Panc1 (cell line): ENCODE data around the gene SYT11. TPM values are rescaled to one million over a fixed set of nuclear protein-coding genes. Genes with fewer than 3 reads are reported as not detected.

Experiments used
- ATAC-seq: fragments of 200-7000 bp; cut with Tn5 transposase; 2 replicates; pipeline ENCODE4 v1.9.1; 2020; ENCODE audit warnings: mild to moderate bottlenecking, moderate library complexity
- BruUV-seq: library from RNA; stranded (reverse); fragments of 400-500 nt; replicated peaks from 2 replicates; lab custom pipeline; 2021; lab: Mats Ljungman, UMichigan
- CTCF ChIA-PET: fragments of 300-600 bp; sonication (Branson Sonifier 250); formaldehyde crosslinking; loops from one replicate; lab custom pipeline; 2022; ENCODE audit warnings: antibody characterized with exemption; lab: Charles Lee
- POLR2A ChIA-PET: fragments of 300-600 bp; sonication (Branson Sonifier 250); formaldehyde crosslinking; loops from one replicate; lab custom pipeline; 2022; ENCODE audit warnings: antibody characterized with exemption; lab: Charles Lee
- DNase-seq: peaks from one replicate; pipeline ENCODE4 v3.0.0-alpha.2; 2010; ENCODE audit warnings: low read depth, low spot score
- H3K27ac ChIP-seq: 2 replicates; pipeline ENCODE4 v1.5.1; 2011; ENCODE audit warnings: mild to moderate bottlenecking, low read length, inconsistent platforms
- H3K27me3 ChIP-seq: fragments of 200-500 bp; sonication (Bioruptor generic); 2 replicates; pipeline ENCODE4 v1.6.0; 2014; ENCODE audit warnings: low read length, inconsistent platforms; ENCODE audit not compliant: control insufficient read depth, insufficient read depth
- H3K36me3 ChIP-seq: fragments of 200-500 bp; sonication (Bioruptor generic); 2 replicates; pipeline ENCODE4 v1.5.1; 2014; ENCODE audit warnings: inconsistent platforms, mild to moderate bottlenecking, low read length, moderate library complexity; ENCODE audit not compliant: control insufficient read depth, insufficient read depth
- H3K4me1 ChIP-seq: 2 replicates; pipeline ENCODE4 v1.5.1; 2011; ENCODE audit warnings: inconsistent platforms, mild to moderate bottlenecking, low read length, moderate library complexity; ENCODE audit not compliant: control insufficient read depth, insufficient read depth
- H3K4me3 ChIP-seq, 2 experiments: 2 replicates each; pipeline ENCODE4 v1.5.1; 2011 to 2012; ENCODE audit warnings: low read depth in 2 of 2, low read length in 2 of 2, mild to moderate bottlenecking in 2 of 2, inconsistent platforms in 1 of 2, moderate library complexity in 1 of 2
- H3K9me3 ChIP-seq: fragments of 200-500 bp; sonication (Bioruptor generic); 2 replicates; pipeline ENCODE4 v1.5.1; 2014; ENCODE audit warnings: low read depth, mild to moderate bottlenecking, inconsistent platforms, low read length, moderate library complexity; ENCODE audit not compliant: control insufficient read depth, insufficient read depth
- CTCF ChIP-seq: fragments of 450-650 bp; IDR thresholded peaks from 2 replicates; pipeline ENCODE4 v1.5.1; 2017; ENCODE audit warnings: mild to moderate bottlenecking
- POLR2AphosphoS5 ChIP-seq: IDR thresholded peaks from 2 replicates; pipeline ENCODE4 v1.6.1; 2012; ENCODE audit warnings: mild to moderate bottlenecking, low read depth, low read length, moderate library complexity
- REST ChIP-seq, 2 experiments: IDR thresholded peaks; 2 replicates each; pipeline ENCODE4 v1.6.1; 2011 to 2012; ENCODE audit warnings: low read depth in 2 of 2, control low read depth in 1 of 2, low read length in 1 of 2, mild to moderate bottlenecking in 1 of 2, moderate library complexity in 1 of 2; ENCODE audit not compliant: insufficient read depth in 1 of 2
- SIN3A ChIP-seq: IDR thresholded peaks from 2 replicates; pipeline ENCODE4 v1.6.1; 2012; ENCODE audit warnings: low read depth, mild to moderate bottlenecking, low read length, moderate library complexity, borderline replicate concordance; ENCODE audit not compliant: insufficient read depth
- TCF7L2 ChIP-seq: IDR thresholded peaks from 2 replicates; pipeline ENCODE4 v1.6.1; 2011; ENCODE audit warnings: mild to moderate bottlenecking, low read depth, low read length, inconsistent platforms
- in situ Hi-C: cut with HindIII; loops from 2 replicates; pipeline ENCODE4 v1.10.0; 2016; ENCODE audit warnings: low sequenced_read_pairs, low pct_unique_long_range_greater_than_20kb
- intact Hi-C: fragments of 100-400 bp; cut with micrococcal nuclease; formaldehyde crosslinking; loops from one replicate; pipeline ENCODE4 v1.10.0; 2022; ENCODE audit not compliant: unreplicated experiment
- total RNA-seq: library from RNA; stranded (reverse); gene quantifications from one replicate; pipeline ENCODE4 v1.2.1, GENCODE V29; 2021; ENCODE audit not compliant: unreplicated experiment

Gene SYT11
- total RNA-seq, 1 experiment from 2014 or later = 4.0 TPM

GRCh38 chr1:155864393-155864792 is 5.0 kb downstream of the SYT11 start:
- BruUV-seq = no TSS peak
- H3K27me3 ChIP-seq = no peaks in the 10 kb centered on the region
- H3K27ac ChIP-seq = no peak overlapping the region
- intact Hi-C loops (no loop called here), in situ Hi-C loops (no loop called here)
- DNase-seq (no peak), ATAC-seq (no peak)
- ChIA-PET CTCF (no interaction called here), POLR2A (interaction anchor here (0.6 kb wide), 1 partner anchor 13 kb away, joined by 4 read pairs; no protein-coding TSS in a partner anchor)
- H3K4me1 ChIP-seq = no peaks in the 10 kb centered on the region; the same call in 1 of the 2 replicates
- no peak overlapping the region for H3K4me3 ChIP-seq
- H3K36me3 ChIP-seq = no peaks in the 10 kb centered on the region
- TF ChIP-seq POLR2AphosphoS5 (no peak), TCF7L2 (no peak), SIN3A (no peak), CTCF (no peak), REST (IDR thresholded peaks at IDR 0.05; ENCODE audit: insufficient read depth in 1 of 2, low read depth in 2 of 2, low read length in 1 of 2) (no peak)
- H3K9me3 ChIP-seq = no peaks in the 10 kb centered on the region

GRCh38 chr1:155867766-155868165 is 8.4 kb downstream of the SYT11 start:
- CTCF ChIA-PET = no interaction called here
- H3K4me3 ChIP-seq = no peak overlapping the region
- no peak overlapping the region for H3K27ac ChIP-seq
- in situ Hi-C loops (no loop called here), intact Hi-C loops (no loop called here)
- POLR2A ChIA-PET = interaction anchor here (0.5 kb wide), 1 partner anchor 113 kb away, joined by 3 read pairs; no protein-coding TSS in a partner anchor
- DNase-seq (no peak), ATAC-seq (no peak)
- no peaks in the 10 kb centered on the region for H3K4me1 ChIP-seq
- BruUV-seq = no TSS peak
- no peaks in the 10 kb centered on the region for H3K27me3 ChIP-seq
- H3K36me3 ChIP-seq = no peaks in the 10 kb centered on the region
- TF ChIP-seq REST (IDR thresholded peaks at IDR 0.05; ENCODE audit: insufficient read depth in 1 of 2, low read depth in 2 of 2, low read length in 1 of 2) = no peak
- TF ChIP-seq CTCF = no peak
- no peak for TF ChIP-seq SIN3A
- TF ChIP-seq POLR2AphosphoS5 = no peak
- TF ChIP-seq TCF7L2 = no peak
- no peaks in the 10 kb centered on the region for H3K9me3 ChIP-seq
